ENCODE results near the gene SIRPD. TPM values are rescaled to one million over a fixed set of nuclear protein-coding genes. Genes with fewer than 3 reads are reported as not detected.
A peak's percentile ranks its signal among the peaks of the same experiment; 100 is the strongest.

SIRPD gene
- total RNA-seq, 3 donors from 2014 or later, result not detected

GRCh38 chr20:1493536-1493935 is 64.0 kb downstream of the SIRPD start:
- Histone ChIP-seq H3K9me3 (no peaks in the 10 kb centered on the region), H3K36me3 (ENCODE audit: low read depth) (no peaks in the 10 kb centered on the region), H3K4me1 (ENCODE audit: low read depth) (no peaks in the 10 kb centered on the region), H3K4me3 (no peak overlapping the region)
- DNase-seq (no peak), ATAC-seq (no peak)
- intact Hi-C loops (cut with DNase I, micrococcal nuclease), result no loop called here
- no peak for TF ChIP-seq CTCF (IDR thresholded peaks at IDR 0.05)

- no peaks in the 10 kb centered on the region for H3K4me1 ChIP-seq (ENCODE audit: low read depth)
- no peak overlapping the region for H3K4me3 ChIP-seq
- no peaks in the 10 kb centered on the region for H3K9me3 ChIP-seq
- H3K36me3 ChIP-seq (ENCODE audit: low read depth), result no peaks in the 10 kb centered on the region
- intact Hi-C loops (cut with DNase I, micrococcal nuclease), result no loop called here
- DNase-seq (no peak), ATAC-seq (no peak)
- TF ChIP-seq CTCF (IDR thresholded peaks at IDR 0.05), result no peak
These were observed 65.5 kb downstream of the SIRPD start for GRCh38 chr20:1491860-1492642.

DNA sequence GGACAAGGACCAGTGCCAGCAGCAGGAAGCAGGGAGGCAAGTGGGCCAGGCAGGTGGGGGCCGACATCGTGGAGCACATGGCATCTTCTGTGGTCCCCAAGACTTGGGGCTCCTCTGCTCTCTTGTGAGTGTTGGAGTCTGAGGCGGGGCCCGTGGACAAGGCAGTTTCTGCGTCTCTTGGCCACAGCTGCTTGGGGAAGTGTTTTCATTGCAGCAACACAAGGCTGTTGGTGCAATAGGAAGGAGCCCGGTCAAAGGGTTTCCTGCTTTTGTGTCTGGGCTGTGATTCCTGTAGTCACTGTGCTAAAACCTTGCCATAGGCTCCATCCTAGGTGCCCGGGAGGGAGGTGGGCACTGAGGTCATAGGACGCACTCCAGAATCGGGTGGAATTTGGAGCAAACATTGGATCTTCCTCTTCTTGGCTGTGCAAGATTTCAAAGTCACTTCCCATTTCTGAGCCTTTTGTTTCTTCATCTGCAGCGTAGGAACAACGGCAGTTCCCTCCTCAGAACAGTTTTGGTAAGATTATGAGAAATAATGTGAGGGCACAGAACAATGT is 66.1 kb downstream of the SIRPD start, which contains the start of gene SIRPB2:
Gene SIRPB2, minus strand, starts transcription at position 140 of the 560 bp plus-strand sequence. Its CDS starts 61 bp downstream, at position 79.
- peak; percentile 36 for ATAC-seq

GRCh38 chr20:1490643-1491195 is 66.8 kb downstream of the SIRPD start:
- TF ChIP-seq CTCF (IDR thresholded peaks at IDR 0.05), result no peak
- DNase-seq (no peak), ATAC-seq (no peak)
- no peak overlapping the region for H3K4me3 ChIP-seq
- no peaks in the 10 kb centered on the region for H3K36me3 ChIP-seq (ENCODE audit: low read depth)
- intact Hi-C loops (cut with DNase I, micrococcal nuclease), result no loop called here
- H3K9me3 ChIP-seq, result no peaks in the 10 kb centered on the region
- no peaks in the 10 kb centered on the region for H3K4me1 ChIP-seq (ENCODE audit: low read depth)

More for the DNA sequence above, 66.1 kb downstream of the SIRPD start, which contains the start of gene SIRPB2:
- no peaks in the 10 kb centered on the region for H3K36me3 ChIP-seq (ENCODE audit: low read depth)
- no peaks in the 10 kb centered on the region for H3K4me1 ChIP-seq (ENCODE audit: low read depth)
- no peak within 1 kb of the TSS for H3K4me3 ChIP-seq
- no peak for TF ChIP-seq CTCF (IDR thresholded peaks at IDR 0.05)
- no peaks in the 10 kb centered on the region for H3K9me3 ChIP-seq
- DNase-seq, result peak in 1 of 3 donors; percentile 55
- intact Hi-C loops (cut with DNase I, micrococcal nuclease), result no loop called here

DNA sequence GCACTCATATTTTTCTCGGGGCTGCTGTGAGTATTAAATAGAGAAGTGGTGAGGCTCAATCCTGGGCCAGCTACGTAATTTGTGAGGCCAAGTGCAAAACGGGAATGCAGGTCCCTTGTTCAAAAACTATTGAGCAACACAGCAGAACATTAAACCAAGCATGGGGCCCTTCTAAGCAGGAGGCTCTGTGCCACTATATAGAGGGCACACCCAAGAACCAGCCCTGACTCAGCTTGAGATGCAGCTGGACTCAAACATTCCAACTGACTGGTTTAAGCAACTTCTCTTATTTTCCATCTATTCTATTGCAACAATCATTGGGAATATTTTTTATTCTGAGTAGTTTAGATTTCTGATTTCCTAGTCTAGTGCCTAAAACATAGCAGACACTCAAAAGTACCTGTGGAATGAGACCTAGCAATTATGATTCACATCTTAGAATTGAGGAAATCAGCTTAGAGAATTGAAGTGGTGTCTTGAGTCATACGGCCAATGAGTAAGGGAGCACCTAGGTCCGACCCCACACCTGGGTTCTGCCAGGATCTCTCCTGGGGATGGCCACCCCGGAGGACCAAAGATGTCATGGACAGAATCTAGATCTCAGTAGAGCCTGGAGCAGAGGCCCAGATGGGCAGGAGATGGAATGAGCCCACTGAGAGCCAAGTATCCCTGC is 67.6 kb downstream of the SIRPD start:
- Histone ChIP-seq H3K4me1 (ENCODE audit: low read depth) (no peaks in the 10 kb centered on the region), H3K9me3 (no peaks in the 10 kb centered on the region), H3K4me3 (no peak overlapping the region), H3K36me3 (ENCODE audit: low read depth) (no peaks in the 10 kb centered on the region)
- TF ChIP-seq CTCF (IDR thresholded peaks at IDR 0.05), result no peak
- intact Hi-C loops (cut with DNase I, micrococcal nuclease), result no loop called here
- ATAC-seq (peak; percentile 40), DNase-seq (no peak)

Data from mucosa of descending colon (tissue), 3 donors.